Measurements from ENCODE around the gene ZNF426. TPM values are rescaled to one million over a fixed set of nuclear protein-coding genes. Genes with fewer than 3 reads are reported as not detected.
"Not testable (repeated sequence)": the region's sequence is repeated elsewhere in the genome, so short reads cannot be mapped to it uniquely, and the experiment has no call there.

The ZNF426 gene
- total and polyA plus RNA-seq, 4 donors: 2.6 to 24.0 (median 9.4) TPM

- H3K4me3 ChIP-seq: no peak overlapping the region
- WGBS, 2 donors: 98 to 99% methylated on average over 9 of the region's 9 CpGs
- H3K27ac ChIP-seq (ENCODE audit: low read depth in 1 of 2, low read length in 1 of 2): no peak overlapping the region
- no peak for ATAC-seq (ENCODE audit: insufficient read depth, low FRiP score)
- H3K27me3 ChIP-seq (ENCODE audit: control insufficient read depth in 3 of 3, insufficient read depth in 3 of 3, low read length in 2 of 3): no peaks in the 10 kb centered on the region
- H3K36me3 ChIP-seq (ENCODE audit: control insufficient read depth in 4 of 4, insufficient read depth in 4 of 4, low read length in 4 of 4): peaks cover 24 to 85% (median 74%) of the 10 kb centered on the region in 4 donors
- TF ChIP-seq CTCF (IDR thresholded peaks at IDR 0.05; ENCODE audit: control extremely low read depth, extremely low read depth): no peak
- DNase-seq: peak in 1 of 3 donors; percentile 14
- H3K4me1 ChIP-seq (ENCODE audit: control insufficient read depth in 5 of 5, insufficient read depth in 5 of 5, low read length in 5 of 5): no peaks in the 10 kb centered on the region
- no peak overlapping the region for H3K9ac ChIP-seq (ENCODE audit: insufficient read depth in 1 of 2, low read length in 2 of 2)
- peaks cover 45 to 75% (median 58%) of the 10 kb centered on the region in 4 donors for H3K9me3 ChIP-seq (ENCODE audit: control insufficient read depth in 4 of 4, insufficient read depth in 3 of 4, low read length in 3 of 4)
Measured at GRCh38 chr19:9565900-9566705, 27.7 kb upstream of the ZNF426 start.

GRCh38 chr19:9552536-9553274 lies 14.3 kb upstream of the ZNF426 start:
- WGBS, 2 donors: 95 to 97% methylated on average over 7 of the region's 7 CpGs
- Histone ChIP-seq H3K4me1 (ENCODE audit: control insufficient read depth in 5 of 5, insufficient read depth in 5 of 5, low read length in 5 of 5) (no peaks in the 10 kb centered on the region), H3K9me3 (ENCODE audit: control insufficient read depth in 4 of 4, insufficient read depth in 3 of 4, low read length in 3 of 4) (peaks cover 0 to 24% (median 5%) of the 10 kb centered on the region in 4 donors), H3K36me3 (ENCODE audit: control insufficient read depth in 4 of 4, insufficient read depth in 4 of 4, low read length in 4 of 4) (no peaks in the 10 kb centered on the region), H3K4me3 (no peak overlapping the region), H3K27me3 (ENCODE audit: control insufficient read depth in 3 of 3, insufficient read depth in 3 of 3, low read length in 2 of 3) (no peaks in the 10 kb centered on the region), H3K27ac (ENCODE audit: low read depth in 1 of 2, low read length in 1 of 2) (no peak overlapping the region), H3K9ac (ENCODE audit: insufficient read depth in 1 of 2, low read length in 2 of 2) (no peak overlapping the region)
- no peak for ATAC-seq (ENCODE audit: insufficient read depth, low FRiP score)
- no peak for TF ChIP-seq CTCF (IDR thresholded peaks at IDR 0.05; ENCODE audit: control extremely low read depth, extremely low read depth)
- no peak for DNase-seq

- 93 to 97% methylated on average over 11 of the region's 11 CpGs for WGBS, 2 donors
- H3K9ac ChIP-seq (ENCODE audit: insufficient read depth in 1 of 2, low read length in 2 of 2): no peak overlapping the region
- no peak overlapping the region for H3K27ac ChIP-seq (ENCODE audit: low read depth in 1 of 2, low read length in 1 of 2)
- H3K4me3 ChIP-seq: no peak overlapping the region
- ATAC-seq (ENCODE audit: insufficient read depth, low FRiP score): no peak
- H3K36me3 ChIP-seq (ENCODE audit: control insufficient read depth in 4 of 4, insufficient read depth in 4 of 4, low read length in 4 of 4): no peaks in the 10 kb centered on the region
- peaks cover 0 to 24% (median 1%) of the 10 kb centered on the region in 4 donors for H3K9me3 ChIP-seq (ENCODE audit: control insufficient read depth in 4 of 4, insufficient read depth in 3 of 4, low read length in 3 of 4)
- no peak for TF ChIP-seq CTCF (IDR thresholded peaks at IDR 0.05; ENCODE audit: control extremely low read depth, extremely low read depth)
- no peaks in the 10 kb centered on the region for H3K4me1 ChIP-seq (ENCODE audit: control insufficient read depth in 5 of 5, insufficient read depth in 5 of 5, low read length in 5 of 5)
- H3K27me3 ChIP-seq (ENCODE audit: control insufficient read depth in 3 of 3, insufficient read depth in 3 of 3, low read length in 2 of 3): no peaks in the 10 kb centered on the region
- DNase-seq: no peak
Measured at GRCh38 chr19:9547870-9548269, 9.4 kb upstream of the ZNF426 start.

GRCh38 chr19:9541281-9541680 lies 2.8 kb upstream of the ZNF426 start:
- H3K9me3 ChIP-seq (ENCODE audit: control insufficient read depth in 4 of 4, insufficient read depth in 3 of 4, low read length in 3 of 4): peaks cover 0 to 10% (median 2%) of the 10 kb centered on the region in 4 donors
- not testable (repeated sequence) for H3K36me3 ChIP-seq (ENCODE audit: control insufficient read depth in 4 of 4, insufficient read depth in 4 of 4, low read length in 4 of 4); H3K9ac ChIP-seq (ENCODE audit: insufficient read depth in 1 of 2, low read length in 2 of 2); DNase-seq; H3K27ac ChIP-seq (ENCODE audit: low read depth in 1 of 2, low read length in 1 of 2); H3K4me1 ChIP-seq (ENCODE audit: control insufficient read depth in 5 of 5, insufficient read depth in 5 of 5, low read length in 5 of 5); H3K4me3 ChIP-seq; H3K27me3 ChIP-seq (ENCODE audit: control insufficient read depth in 3 of 3, insufficient read depth in 3 of 3, low read length in 2 of 3); ATAC-seq (ENCODE audit: insufficient read depth, low FRiP score)
- WGBS, 2 donors: 87 to 89% methylated on average over 11 to 12 of the region's 12 CpGs

- 52 to 100% methylated on average over 1 of the region's 1 CpG for WGBS, 2 donors
- not testable (repeated sequence) for H3K4me3 ChIP-seq; H3K27me3 ChIP-seq (ENCODE audit: control insufficient read depth in 3 of 3, insufficient read depth in 3 of 3, low read length in 2 of 3); H3K4me1 ChIP-seq (ENCODE audit: control insufficient read depth in 5 of 5, insufficient read depth in 5 of 5, low read length in 5 of 5); DNase-seq; H3K27ac ChIP-seq (ENCODE audit: low read depth in 1 of 2, low read length in 1 of 2); H3K9ac ChIP-seq (ENCODE audit: insufficient read depth in 1 of 2, low read length in 2 of 2); ATAC-seq (ENCODE audit: insufficient read depth, low FRiP score)
- Histone ChIP-seq H3K36me3 (ENCODE audit: control insufficient read depth in 4 of 4, insufficient read depth in 4 of 4, low read length in 4 of 4) (peaks cover 9 to 17% (median 14%) of the 10 kb centered on the region in 4 donors), H3K9me3 (ENCODE audit: control insufficient read depth in 4 of 4, insufficient read depth in 3 of 4, low read length in 3 of 4) (peaks cover 0 to 19% (median 11%) of the 10 kb centered on the region in 4 donors)
Measured at GRCh38 chr19:9539921-9540320, 1.5 kb upstream of the ZNF426 start.
